HG02973 (cell line): ENCODE data around the gene GPR137C.

ENCODE experiments used
- ATAC-seq: cut with Tn5 transposase; IDR thresholded peaks from one replicate; pipeline ENCODE4 v1.9.1; 2021; ENCODE audit warnings: moderate library complexity; ENCODE audit not compliant: unreplicated experiment

GPR137C gene, protein sequence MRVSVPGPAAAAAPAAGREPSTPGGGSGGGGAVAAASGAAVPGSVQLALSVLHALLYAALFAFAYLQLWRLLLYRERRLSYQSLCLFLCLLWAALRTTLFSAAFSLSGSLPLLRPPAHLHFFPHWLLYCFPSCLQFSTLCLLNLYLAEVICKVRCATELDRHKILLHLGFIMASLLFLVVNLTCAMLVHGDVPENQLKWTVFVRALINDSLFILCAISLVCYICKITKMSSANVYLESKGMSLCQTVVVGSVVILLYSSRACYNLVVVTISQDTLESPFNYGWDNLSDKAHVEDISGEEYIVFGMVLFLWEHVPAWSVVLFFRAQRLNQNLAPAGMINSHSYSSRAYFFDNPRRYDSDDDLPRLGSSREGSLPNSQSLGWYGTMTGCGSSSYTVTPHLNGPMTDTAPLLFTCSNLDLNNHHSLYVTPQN

DNA sequence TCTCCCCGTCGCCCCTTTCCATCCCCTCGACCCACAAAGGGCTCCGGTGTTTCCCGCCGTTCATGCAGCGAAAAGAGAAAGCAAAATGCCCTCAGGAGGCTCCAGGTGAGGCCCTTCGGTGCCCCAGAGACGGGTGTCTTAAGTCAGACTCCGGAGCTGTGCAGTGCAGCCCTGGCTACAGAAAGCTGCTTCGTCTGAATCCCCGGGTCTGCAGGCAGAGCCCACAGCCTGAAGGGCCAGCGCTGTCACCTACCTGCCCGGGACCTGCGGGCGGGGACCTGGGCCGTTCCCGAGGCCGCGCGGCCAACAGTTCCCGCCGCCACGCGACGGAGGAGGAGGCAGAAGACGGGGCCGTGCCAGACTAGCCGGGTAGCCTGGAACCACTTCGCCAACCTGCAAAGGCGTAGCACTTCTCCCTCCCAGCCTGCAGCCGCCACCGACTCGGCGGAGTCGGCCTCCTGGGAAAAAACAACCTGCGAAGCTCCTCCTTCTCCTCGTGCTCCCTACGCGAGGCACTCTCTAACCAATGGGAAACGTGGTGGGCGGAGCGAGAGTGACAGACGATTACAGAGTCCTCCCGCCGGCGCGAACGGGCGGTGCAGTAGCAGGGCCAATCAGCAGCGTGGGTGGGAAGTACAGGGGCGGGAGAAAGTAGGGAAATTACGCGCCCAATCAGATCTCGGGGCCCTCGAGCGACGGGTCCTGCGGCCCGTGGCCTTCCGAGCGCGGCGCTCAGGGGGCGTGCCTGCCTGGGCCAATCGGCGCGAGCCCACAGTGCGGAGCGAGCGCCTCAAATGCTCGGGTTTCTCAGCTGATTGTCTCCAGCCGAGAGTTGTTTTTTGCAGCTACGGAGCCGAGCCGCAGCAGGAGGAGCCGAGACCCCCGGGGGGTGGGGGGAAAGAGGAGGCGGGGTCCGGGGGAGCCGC lies at the start of gene GPR137C, which contains the start of gene TXNDC16:
GPR137C (plus strand) TSS at position 774 of the 926 bp plus-strand sequence. CDS start 312 bp downstream, outside the sequence.
TXNDC16 (minus strand) TSS at position 443 of the 926 bp plus-strand sequence. CDS start 8,948 bp downstream, outside the sequence.
- ATAC-seq = peak; percentile 96

DNA sequence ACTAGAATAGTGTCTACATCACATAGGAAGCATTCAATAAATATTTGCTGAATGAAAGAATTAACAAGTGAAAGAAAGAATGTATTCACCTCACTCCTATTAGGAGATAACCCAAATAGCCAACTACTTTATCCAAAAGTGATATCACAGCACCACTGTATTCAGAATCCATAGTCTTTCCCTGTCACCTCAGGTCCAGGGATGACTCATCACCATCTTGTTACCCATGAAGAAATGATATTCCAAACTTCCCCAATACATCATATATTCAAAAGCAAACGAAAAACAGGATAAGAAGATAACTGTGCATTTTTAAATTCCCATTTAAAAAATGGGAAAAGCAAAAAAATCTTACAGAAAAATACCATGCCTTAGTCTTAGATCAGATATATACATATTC lies 39.4 kb upstream of the GPR137C start:
- ATAC-seq = no peak

- no peak for ATAC-seq
These were observed 38.4 kb upstream of the GPR137C start for GRCh38 chr14:52514046-52514811.

GRCh38 chr14:52522033-52522432 lies 30.6 kb upstream of the GPR137C start:
- ATAC-seq = no peak

DNA sequence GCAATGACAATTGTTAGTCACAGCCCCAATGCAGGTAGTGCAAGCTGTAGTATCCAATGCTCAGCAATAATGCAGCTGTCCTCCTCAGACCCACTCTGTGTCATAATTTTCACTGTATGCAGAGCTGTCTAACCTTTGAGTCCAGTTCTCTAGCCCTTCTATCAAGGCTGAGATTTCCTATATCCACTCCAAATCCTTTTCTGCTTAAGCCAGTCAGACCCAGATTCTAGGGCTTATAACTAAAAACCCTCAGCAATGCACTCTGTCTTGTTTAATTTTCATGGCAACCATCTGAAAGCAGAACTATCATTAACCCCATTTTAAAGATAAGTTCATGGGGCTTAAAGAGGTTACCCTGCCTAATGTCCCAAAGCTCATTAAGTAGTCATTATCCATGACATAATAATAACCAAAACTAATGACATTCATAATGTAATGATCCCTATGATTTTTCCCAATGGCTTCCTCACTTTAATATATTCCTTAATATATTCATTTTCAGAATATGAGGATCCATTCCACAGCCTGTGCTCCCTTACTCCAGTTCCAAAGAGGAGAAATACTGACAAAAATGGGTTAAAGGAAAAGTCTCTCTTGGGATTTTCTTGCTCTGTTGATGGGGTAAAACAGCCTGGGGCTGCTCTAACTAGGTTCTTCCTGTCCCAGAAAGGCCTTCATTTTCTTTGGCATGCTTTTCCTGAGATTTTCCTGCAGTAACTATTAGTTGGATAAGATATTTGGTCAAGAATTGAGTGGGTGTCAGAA lies 29.9 kb upstream of the GPR137C start:
- no peak for ATAC-seq

DNA sequence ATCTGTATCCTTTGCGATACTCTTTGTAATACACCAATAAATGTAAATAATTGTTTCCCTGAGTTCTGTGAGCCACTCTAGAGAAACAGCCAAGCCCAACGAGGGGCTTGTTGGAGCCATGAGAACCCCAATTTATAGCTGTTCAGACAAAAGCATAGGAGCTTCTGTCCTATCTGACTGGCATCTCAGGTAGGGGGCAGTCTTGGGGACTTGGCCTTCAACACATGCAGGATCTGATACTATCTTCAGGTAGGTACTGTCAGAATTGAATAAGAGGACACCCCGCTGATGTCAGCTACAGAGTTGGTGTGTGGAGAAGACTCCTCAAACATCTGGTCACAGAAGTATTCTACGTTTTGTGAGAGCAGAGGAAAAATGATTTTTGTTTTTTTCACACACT lies 25.6 kb upstream of the GPR137C start:
- no peak for ATAC-seq

- no peak for ATAC-seq
These were observed 21.2 kb upstream of the GPR137C start for GRCh38 chr14:52531481-52531880.

DNA sequence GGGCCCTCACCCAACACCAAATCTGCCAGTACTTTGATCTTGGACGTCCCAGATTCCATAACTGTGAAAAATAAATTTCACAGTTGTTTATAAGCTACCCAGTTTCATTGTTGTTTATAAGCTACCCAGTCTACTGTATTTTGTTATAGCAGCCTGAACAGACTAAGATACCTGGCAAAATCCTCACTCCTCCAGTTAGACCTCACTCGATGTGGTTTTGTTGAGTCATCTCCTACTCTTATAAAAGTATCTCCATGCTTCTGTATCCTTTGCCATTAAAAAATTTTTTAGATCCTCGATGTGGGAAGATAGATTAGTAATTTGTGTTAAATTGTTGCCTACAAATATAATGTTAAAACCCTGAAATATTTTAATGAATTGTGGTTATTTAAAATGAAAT lies 16.4 kb upstream of the GPR137C start:
- ATAC-seq = no peak

GRCh38 chr14:52538623-52539022 lies 14.0 kb upstream of the GPR137C start:
- no peak for ATAC-seq

- ATAC-seq = no peak
These were observed 6.9 kb upstream of the GPR137C start for GRCh38 chr14:52545584-52546317.

DNA sequence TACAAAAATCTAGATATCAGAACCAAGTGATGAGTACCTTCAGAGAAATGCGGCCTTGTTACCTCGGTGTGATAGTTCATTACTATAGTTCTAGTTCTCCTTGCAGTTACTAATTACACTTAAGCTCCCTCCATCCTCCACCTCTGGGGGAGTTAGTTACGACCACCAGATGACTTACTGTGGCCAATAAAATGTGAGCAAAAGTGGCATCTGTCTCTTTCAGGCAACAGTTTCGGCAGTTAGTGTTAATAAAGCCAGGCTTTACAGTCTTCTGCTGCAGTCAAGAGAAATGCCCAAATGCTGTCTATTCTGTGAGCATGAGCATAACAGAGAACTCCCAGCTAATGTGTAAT lies 6.3 kb upstream of the GPR137C start:
- ATAC-seq = no peak

DNA sequence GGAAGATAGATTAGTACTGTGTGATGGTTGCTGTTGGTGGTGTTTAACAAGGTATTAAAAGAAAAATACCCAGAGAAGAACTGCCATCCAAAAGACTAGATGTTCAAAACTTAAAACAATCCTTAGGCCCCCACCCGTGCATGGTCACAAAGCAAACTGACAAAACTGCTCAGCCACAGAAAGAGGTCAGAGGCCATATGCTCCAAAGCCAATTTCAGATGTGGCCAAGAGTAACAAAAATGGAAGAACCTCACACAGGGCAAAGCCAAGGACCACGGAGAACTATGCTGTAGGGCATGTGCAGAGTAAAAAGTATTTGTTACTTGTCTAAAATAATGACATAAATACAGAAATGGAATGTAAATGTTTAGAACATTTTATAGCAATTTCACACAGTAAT lies 5.6 kb upstream of the GPR137C start:
- no peak for ATAC-seq

DNA sequence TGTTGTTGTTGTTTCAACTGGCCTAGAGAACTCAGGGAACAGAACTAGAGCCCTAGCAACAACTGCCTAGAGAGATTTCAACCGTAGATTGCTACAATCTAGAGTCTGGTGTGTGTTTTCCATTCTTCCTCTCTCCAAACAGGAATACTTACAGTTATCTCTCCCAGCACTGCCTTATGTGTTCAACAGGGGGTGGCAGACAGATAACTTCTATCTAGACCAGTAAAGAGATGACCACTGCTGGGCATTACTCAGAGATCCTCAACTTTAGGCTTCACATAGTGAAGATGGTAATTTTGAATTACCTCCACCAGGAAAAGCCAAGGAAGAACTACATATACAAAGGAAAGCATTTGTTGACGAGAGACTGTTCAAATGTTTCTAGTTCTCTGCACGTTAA lies 5.1 kb upstream of the GPR137C start:
- no peak for ATAC-seq

DNA sequence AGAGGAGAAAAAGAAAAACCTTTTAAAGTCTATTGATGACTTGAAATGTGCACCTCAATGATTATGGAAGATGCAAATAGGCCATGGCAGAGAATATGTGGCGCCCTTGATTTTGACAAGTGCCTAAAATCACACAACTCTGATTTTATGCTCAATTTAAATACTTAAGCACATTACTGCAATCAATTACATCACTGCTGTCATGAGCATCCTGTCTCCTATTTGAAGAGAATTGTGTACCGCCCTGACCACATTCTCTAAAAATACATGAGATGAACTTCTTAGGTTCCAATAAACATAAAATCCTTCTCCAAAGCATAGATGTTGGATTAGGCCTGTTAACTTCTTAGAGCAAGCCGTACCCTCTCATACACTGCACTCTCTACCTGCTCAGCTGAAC lies 2.0 kb upstream of the GPR137C start:
- ATAC-seq = no peak

DNA sequence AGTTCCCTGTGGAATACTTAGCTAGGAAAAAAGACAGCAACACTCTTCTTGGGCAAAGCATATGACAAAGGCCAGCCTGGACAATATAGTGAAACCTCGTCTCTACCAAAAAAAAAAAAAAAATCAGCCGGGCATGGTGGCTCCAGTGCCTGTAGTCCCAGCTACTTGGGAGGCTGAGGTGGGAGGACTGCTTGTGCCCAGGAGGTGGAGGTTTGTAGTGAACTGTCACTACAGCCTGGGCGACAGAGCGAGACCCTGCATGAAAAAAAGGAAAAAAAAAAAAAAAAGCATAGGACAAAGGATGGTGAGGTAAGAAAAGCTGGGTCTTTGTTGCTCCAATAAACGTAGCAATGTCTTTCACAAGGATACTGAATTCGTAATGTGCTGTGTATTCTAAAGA lies 1.4 kb upstream of the GPR137C start:
- no peak for ATAC-seq

GRCh38 chr14:52551696-52552062 lies 957 bp upstream of the GPR137C start:
- ATAC-seq = no peak

DNA sequence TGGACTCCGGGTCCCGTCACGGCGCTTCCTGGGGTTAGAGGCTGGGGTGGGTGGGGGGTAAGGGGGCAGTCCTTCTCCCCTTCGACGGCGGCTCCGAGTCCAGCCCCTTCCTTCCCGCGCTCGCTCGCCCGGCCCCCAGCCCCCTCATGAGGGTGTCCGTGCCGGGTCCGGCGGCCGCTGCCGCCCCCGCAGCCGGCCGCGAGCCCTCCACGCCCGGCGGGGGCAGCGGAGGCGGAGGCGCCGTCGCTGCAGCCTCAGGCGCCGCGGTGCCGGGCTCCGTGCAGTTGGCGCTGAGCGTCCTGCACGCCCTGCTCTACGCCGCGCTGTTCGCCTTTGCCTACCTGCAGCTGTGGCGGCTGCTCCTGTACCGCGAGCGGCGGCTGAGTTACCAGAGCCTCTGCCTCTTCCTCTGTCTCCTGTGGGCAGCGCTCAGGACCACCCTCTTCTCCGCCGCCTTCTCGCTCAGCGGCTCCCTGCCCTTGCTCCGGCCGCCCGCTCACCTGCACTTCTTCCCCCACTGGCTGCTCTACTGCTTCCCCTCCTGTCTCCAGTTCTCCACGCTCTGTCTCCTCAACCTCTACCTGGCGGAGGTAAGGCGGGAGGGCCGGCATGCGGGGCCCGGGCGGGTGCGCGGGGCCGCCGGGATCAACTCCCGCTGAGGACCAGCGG lies 500 bp downstream of the GPR137C start:
- ATAC-seq = peak; percentile 15

- ATAC-seq = no peak
These were observed 1.3 kb downstream of the GPR137C start for GRCh38 chr14:52553671-52554575.
